Neural progenitor cell (in vitro differentiated cells): ENCODE measurements around the gene MEGF10. TPM values are rescaled to one million over a fixed set of nuclear protein-coding genes. Genes with fewer than 3 reads are reported as not detected.

Experiments used
- DNase-seq: peaks from one replicate; pipeline ENCODE4 v3.0.0-alpha.2; 2016; ENCODE audit warnings: low spot score
- H2AFZ ChIP-seq: fragments of 200-600 bp; sonication (generic); replicated peaks from 2 replicates; pipeline ENCODE4 v1.6.1; 2016; ENCODE audit warnings: antibody characterized with exemption
- H3F3A ChIP-seq: fragments of 200-600 bp; sonication (generic); 2 replicates; pipeline ENCODE4 v1.6.1; 2016; ENCODE audit warnings: antibody characterized with exemption, low read depth
- H3K27ac ChIP-seq: fragments of 200-600 bp; sonication (generic); 2 replicates; pipeline ENCODE4 v1.5.1; 2016; ENCODE audit warnings: mild to moderate bottlenecking
- H3K27me3 ChIP-seq: fragments of 200-600 bp; sonication (generic); 2 replicates; pipeline ENCODE4 v1.6.1; 2016; ENCODE audit warnings: mild to moderate bottlenecking, moderate library complexity
- H3K36me3 ChIP-seq: fragments of 200-600 bp; sonication (generic); 2 replicates; pipeline ENCODE4 v1.5.1; 2016
- H3K4me1 ChIP-seq: fragments of 200-600 bp; sonication (generic); 2 replicates; pipeline ENCODE4 v1.6.1; 2016; ENCODE audit warnings: mixed run types
- H3K4me2 ChIP-seq: fragments of 200-600 bp; sonication (generic); 2 replicates; pipeline ENCODE4 v1.6.1; 2016
- H3K4me3 ChIP-seq: fragments of 200-600 bp; sonication (generic); 2 replicates; pipeline ENCODE4 v1.5.1; 2016
- H3K79me2 ChIP-seq: fragments of 200-600 bp; sonication (generic); 2 replicates; pipeline ENCODE4 v1.6.1; 2016; ENCODE audit warnings: low read depth
- H3K9ac ChIP-seq: fragments of 200-600 bp; sonication (generic); 2 replicates; pipeline ENCODE4 v1.6.1; 2016
- H3K9me3 ChIP-seq: fragments of 200-600 bp; sonication (generic); 2 replicates; pipeline ENCODE4 v1.5.1; 2016; ENCODE audit warnings: low read depth
- H4K20me1 ChIP-seq: fragments of 200-600 bp; sonication (generic); 2 replicates; pipeline ENCODE4 v1.6.1; 2016; ENCODE audit warnings: low read depth
- H3K27ac Mint-ChIP-seq: 3 replicates; pipeline ENCODE4 v1.8.0; 2021; ENCODE audit warnings: mixed read lengths
- H3K27me3 Mint-ChIP-seq: 2 replicates; pipeline ENCODE4 v1.8.0; 2022; ENCODE audit warnings: low read depth, mild to moderate bottlenecking, inconsistent platforms, moderate library complexity, mixed read lengths; ENCODE audit not compliant: insufficient read depth
- H3K36me3 Mint-ChIP-seq: 3 replicates; pipeline ENCODE4 v1.8.0; 2021; ENCODE audit warnings: mixed read lengths
- H3K4me1 Mint-ChIP-seq: 3 replicates; pipeline ENCODE4 v1.8.0; 2021; ENCODE audit warnings: mixed read lengths
- H3K4me3 Mint-ChIP-seq: 3 replicates; pipeline ENCODE4 v1.8.0; 2021; ENCODE audit warnings: mild to moderate bottlenecking, moderate library complexity, mixed read lengths
- H3K9me3 Mint-ChIP-seq: 3 replicates; pipeline ENCODE4 v1.8.0; 2020; ENCODE audit warnings: mixed read lengths
- EZH2 ChIP-seq: fragments of 200-600 bp; sonication (generic); IDR thresholded peaks from 2 replicates; pipeline ENCODE4 v1.6.1; 2017; ENCODE audit warnings: antibody characterized with exemption, mild to moderate bottlenecking, moderate library complexity
- EZH2phosphoT487 ChIP-seq: fragments of 200-600 bp; sonication (generic); IDR thresholded peaks from 2 replicates; pipeline ENCODE4 v1.6.1; 2017; ENCODE audit warnings: antibody characterized with exemption
- total RNA-seq: library from RNA; depleted of rRNA; stranded (reverse); fragments of >200 nt; gene quantifications from 2 replicates; pipeline ENCODE4 v1.2.3, GENCODE V29; 2015; ENCODE audit warnings: low replicate concordance
- TF ChIP-seq, protein P1 (sequence below): fragments of 200-600 bp; sonication (generic); IDR thresholded peaks from 2 replicates; pipeline ENCODE4 v1.5.1; 2017; ENCODE audit warnings: antibody characterized with exemption, mild to moderate bottlenecking

Gene MEGF10
- total RNA-seq, 1 donor from 2014 or later, result 1.3 TPM

DNA sequence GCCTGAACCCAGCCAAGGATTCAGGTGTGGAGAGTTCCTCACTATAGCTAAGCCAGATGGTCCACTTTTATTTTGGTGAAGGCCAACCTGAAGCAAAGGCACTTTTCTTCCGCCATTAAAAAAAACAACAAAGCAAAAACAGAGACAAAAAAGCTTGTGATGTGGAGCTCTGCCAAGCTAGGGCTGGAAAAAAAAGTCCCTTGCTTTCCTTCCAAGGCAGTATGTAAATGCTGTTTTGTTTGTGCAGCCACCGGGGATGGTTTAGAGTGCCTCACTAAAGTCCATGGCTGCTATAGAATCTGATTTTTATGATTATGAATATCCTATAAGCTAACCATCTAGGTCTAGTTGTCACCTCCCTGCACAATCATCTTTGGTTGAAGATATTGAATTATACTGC is 14.9 kb downstream of the MEGF10 start:
- no peak overlapping the region for H2AFZ ChIP-seq
- DNase-seq, result no peak
- Mint-ChIP-seq H3K27ac (peak overlapping the region; percentile 94), H3K4me3 (no peak overlapping the region), H3K27me3 (peaks cover 9% of the 10 kb centered on the region), H3K4me1 (peaks cover 43% of the 10 kb centered on the region), H3K9me3 (peaks cover 6% of the 10 kb centered on the region), H3K36me3 (peaks cover 13% of the 10 kb centered on the region)
- H3K4me1 ChIP-seq, result peaks cover 28% of the 10 kb centered on the region
- H3K79me2 ChIP-seq, result no peaks in the 10 kb centered on the region
- H3F3A ChIP-seq, result peaks cover 24% of the 10 kb centered on the region
- no peaks in the 10 kb centered on the region for H3K9me3 ChIP-seq
- no peak overlapping the region for H3K9ac ChIP-seq
- TF ChIP-seq, protein P1, sequence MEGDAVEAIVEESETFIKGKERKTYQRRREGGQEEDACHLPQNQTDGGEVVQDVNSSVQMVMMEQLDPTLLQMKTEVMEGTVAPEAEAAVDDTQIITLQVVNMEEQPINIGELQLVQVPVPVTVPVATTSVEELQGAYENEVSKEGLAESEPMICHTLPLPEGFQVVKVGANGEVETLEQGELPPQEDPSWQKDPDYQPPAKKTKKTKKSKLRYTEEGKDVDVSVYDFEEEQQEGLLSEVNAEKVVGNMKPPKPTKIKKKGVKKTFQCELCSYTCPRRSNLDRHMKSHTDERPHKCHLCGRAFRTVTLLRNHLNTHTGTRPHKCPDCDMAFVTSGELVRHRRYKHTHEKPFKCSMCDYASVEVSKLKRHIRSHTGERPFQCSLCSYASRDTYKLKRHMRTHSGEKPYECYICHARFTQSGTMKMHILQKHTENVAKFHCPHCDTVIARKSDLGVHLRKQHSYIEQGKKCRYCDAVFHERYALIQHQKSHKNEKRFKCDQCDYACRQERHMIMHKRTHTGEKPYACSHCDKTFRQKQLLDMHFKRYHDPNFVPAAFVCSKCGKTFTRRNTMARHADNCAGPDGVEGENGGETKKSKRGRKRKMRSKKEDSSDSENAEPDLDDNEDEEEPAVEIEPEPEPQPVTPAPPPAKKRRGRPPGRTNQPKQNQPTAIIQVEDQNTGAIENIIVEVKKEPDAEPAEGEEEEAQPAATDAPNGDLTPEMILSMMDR, result no peak
- TF ChIP-seq EZH2phosphoT487 (no peak), EZH2 (no peak)
- H3K27ac ChIP-seq, result no peak overlapping the region
- H3K4me3 ChIP-seq, result no peak overlapping the region
- H3K4me2 ChIP-seq, result no peak overlapping the region
- H3K36me3 ChIP-seq, result no peaks in the 10 kb centered on the region
- H4K20me1 ChIP-seq, result no peaks in the 10 kb centered on the region
- no peaks in the 10 kb centered on the region for H3K27me3 ChIP-seq

DNA sequence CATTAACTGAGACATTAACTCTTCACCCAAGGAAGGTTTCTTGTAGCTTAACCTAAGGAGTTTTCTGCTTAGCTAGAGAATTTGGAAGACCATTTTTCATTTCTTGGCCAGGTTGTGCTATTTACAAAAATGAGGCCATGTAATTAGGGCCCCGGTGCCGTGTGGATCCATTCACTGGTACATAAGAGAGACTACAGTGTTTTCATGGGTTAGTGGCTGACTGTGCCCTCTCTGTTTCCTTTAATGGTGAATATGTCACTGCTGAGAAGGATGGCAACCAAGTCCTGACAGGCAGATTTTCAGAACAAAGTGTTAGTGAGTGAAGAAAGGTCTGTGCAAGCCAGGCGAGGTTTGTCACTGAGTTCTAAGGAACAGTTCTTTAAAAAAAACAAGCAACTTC is 15.4 kb downstream of the MEGF10 start:
- Histone ChIP-seq H3K79me2 (no peaks in the 10 kb centered on the region), H3K4me3 (no peak overlapping the region), H3K27ac (no peak overlapping the region), H4K20me1 (no peaks in the 10 kb centered on the region), H2AFZ (no peak overlapping the region), H3K9me3 (no peaks in the 10 kb centered on the region), H3K4me1 (peaks cover 30% of the 10 kb centered on the region), H3K36me3 (no peaks in the 10 kb centered on the region), H3K27me3 (no peaks in the 10 kb centered on the region), H3K9ac (no peak overlapping the region), H3F3A (peaks cover 23% of the 10 kb centered on the region), H3K4me2 (no peak overlapping the region)
- TF ChIP-seq, protein P1, result no peak
- TF ChIP-seq EZH2phosphoT487 (no peak), EZH2 (no peak)
- Mint-ChIP-seq H3K4me3 (no peak overlapping the region), H3K27me3 (peaks cover 9% of the 10 kb centered on the region), H3K9me3 (peaks cover 6% of the 10 kb centered on the region), H3K36me3 (peaks cover 13% of the 10 kb centered on the region), H3K4me1 (peaks cover 43% of the 10 kb centered on the region), H3K27ac (peak overlapping the region; percentile 94)
- DNase-seq, result no peak

DNA sequence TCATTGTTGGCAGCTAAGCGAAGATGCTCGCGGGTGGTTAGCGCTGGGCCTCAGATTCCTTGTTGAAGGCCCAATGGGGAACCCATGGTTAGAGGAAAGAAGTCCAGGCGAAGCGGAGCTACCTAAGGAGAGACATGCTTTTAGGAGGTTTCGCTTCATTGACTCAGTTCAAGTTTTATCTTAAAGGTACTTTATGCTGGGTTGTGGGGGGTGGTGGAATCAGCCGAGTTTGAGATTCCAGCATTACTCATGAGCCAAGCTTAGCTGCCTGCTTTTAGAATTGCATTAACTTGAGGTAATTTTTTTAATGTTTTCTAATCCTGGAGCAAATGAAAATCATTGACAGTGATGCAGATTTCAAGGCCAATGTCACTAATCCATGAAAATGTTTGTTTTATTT is 16.1 kb downstream of the MEGF10 start:
- peak overlapping the region; percentile 96 for H3K27ac Mint-ChIP-seq
- peaks cover 6% of the 10 kb centered on the region for H3K9me3 Mint-ChIP-seq
- H3F3A ChIP-seq, result peaks cover 23% of the 10 kb centered on the region
- no peak for DNase-seq
- peaks cover 13% of the 10 kb centered on the region for H3K36me3 Mint-ChIP-seq
- H3K4me2 ChIP-seq, result no peak overlapping the region
- peaks cover 36% of the 10 kb centered on the region for H3K4me1 ChIP-seq
- peaks cover 45% of the 10 kb centered on the region for H3K4me1 Mint-ChIP-seq
- no peaks in the 10 kb centered on the region for H3K36me3 ChIP-seq
- H3K27me3 ChIP-seq, result no peaks in the 10 kb centered on the region
- peak overlapping the region; percentile 46 for H3K4me3 Mint-ChIP-seq
- peaks cover 9% of the 10 kb centered on the region for H3K27me3 Mint-ChIP-seq
- H3K4me3 ChIP-seq, result no peak overlapping the region
- no peaks in the 10 kb centered on the region for H4K20me1 ChIP-seq
- no peak overlapping the region for H3K9ac ChIP-seq
- H3K79me2 ChIP-seq, result no peaks in the 10 kb centered on the region
- H3K27ac ChIP-seq, result no peak overlapping the region
- no peak overlapping the region for H2AFZ ChIP-seq
- TF ChIP-seq EZH2phosphoT487 (no peak), EZH2 (no peak)
- TF ChIP-seq, protein P1, result no peak
- H3K9me3 ChIP-seq, result no peaks in the 10 kb centered on the region
